ENCODE data around the gene FDX1. TPM values are rescaled to one million over a fixed set of nuclear protein-coding genes. Genes with fewer than 3 reads are reported as not detected.

Gene FDX1
- total and polyA plus RNA-seq, 2 of the 8 experiments (the other 6 are each of a cell fraction or from before 2014, with no cell fraction given): 3.7 to 9.6 TPM

DNA sequence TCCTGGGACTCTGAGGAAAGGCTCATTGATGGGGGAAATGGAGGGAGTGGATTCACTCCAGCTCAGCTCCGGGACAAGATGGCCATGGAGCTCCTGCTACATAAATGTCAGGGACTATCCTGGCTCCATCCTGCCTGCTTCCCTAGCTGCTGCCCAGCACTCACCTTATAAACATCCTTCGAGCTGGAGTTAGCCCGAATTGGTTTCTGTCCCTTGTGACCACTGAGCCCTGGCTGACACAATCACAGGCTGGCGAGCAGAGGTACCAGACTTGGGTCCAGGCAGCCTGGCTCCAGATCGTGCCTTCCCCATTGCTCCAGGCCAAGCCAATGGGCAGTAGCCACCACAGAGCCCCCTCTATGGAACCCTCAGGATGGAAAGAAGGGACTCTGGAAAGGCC, 77.6 kb downstream of the FDX1 start (continued):
- TF ChIP-seq, protein P1, sequence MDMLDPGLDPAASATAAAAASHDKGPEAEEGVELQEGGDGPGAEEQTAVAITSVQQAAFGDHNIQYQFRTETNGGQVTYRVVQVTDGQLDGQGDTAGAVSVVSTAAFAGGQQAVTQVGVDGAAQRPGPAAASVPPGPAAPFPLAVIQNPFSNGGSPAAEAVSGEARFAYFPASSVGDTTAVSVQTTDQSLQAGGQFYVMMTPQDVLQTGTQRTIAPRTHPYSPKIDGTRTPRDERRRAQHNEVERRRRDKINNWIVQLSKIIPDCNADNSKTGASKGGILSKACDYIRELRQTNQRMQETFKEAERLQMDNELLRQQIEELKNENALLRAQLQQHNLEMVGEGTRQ (IDR thresholded peaks at IDR 0.05; ENCODE audit: low read length): no peak
- TF ChIP-seq SP2 (IDR thresholded peaks at IDR 0.05; ENCODE audit: low read length) (no peak), CHD2 (IDR thresholded peaks at IDR 0.05; ENCODE audit: low read length) (no peak), SUZ12 (IDR thresholded peaks at IDR 0.05; ENCODE audit: low read length) (no peak), CREB1 (IDR thresholded peaks at IDR 0.05) (no peak), GABPA (IDR thresholded peaks at IDR 0.05; ENCODE audit: borderline replicate concordance, insufficient read depth, low read length) (no peak), SAP30 (IDR thresholded peaks at IDR 0.05; ENCODE audit: insufficient read depth, insufficient replicate concordance, low read length) (no peak), EZH2 (IDR thresholded peaks at IDR 0.05; ENCODE audit: low read depth, low read length, severe bottlenecking) (no peak), SIN3A (conservative IDR thresholded peaks at IDR 0.05 in 1 of 2, IDR thresholded peaks at IDR 0.05 in 1 of 2; ENCODE audit: low read depth in 1 of 2, low read length in 2 of 2) (no peak)
